B cell (primary cell): ENCODE data around the gene KLHL13.

Source experiments
- CTCF ChIP-seq: fragments of 200-600 bp; IDR thresholded peaks from one replicate; pipeline ENCODE4 v1.8.0; 2022; ENCODE audit warnings: antibody characterized with exemption, mild to moderate bottlenecking
- EZH2 ChIP-seq: IDR thresholded peaks from 2 replicates; pipeline ENCODE4 v1.6.1; 2012; ENCODE audit warnings: borderline replicate concordance, low read depth, mild to moderate bottlenecking, moderate library complexity, low read length; ENCODE audit not compliant: insufficient read depth, poor library complexity, severe bottlenecking

GRCh38 chrX:117898226-117898625, 218.4 kb downstream of the KLHL13 start:
- TF ChIP-seq CTCF (no peak), EZH2 (no peak)
